ENCODE data around the gene LRRC32. TPM values are rescaled to one million over a fixed set of nuclear protein-coding genes. Genes with fewer than 3 reads are reported as not detected.

The LRRC32 gene
- polyA plus RNA-seq, 3 donors = 1.5 TPM; not detected in 2

DNA sequence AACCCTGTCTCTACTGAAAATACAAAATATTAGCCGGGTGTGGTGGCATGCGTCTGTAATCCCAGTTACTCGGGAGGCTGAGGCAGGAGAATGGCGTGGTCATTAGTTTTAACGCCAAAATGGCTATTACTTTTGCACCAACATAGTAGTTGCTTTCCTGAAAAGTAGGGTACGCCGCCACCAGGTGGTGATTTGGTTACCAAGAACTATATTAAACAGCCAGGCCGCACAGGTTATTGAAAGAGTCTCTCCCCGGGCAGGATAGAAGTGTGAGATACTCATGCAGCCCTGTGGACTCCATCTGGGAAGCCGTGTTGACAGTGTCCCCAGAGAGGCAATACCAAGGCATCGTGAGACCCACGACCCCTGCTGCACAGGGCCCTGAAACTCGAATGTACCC, 24.6 kb upstream of the LRRC32 start:
- no peak for DNase-seq
- Mint-ChIP-seq H3K36me3 (no peaks in the 10 kb centered on the region), H3K4me3 (no peak overlapping the region), H3K27me3 (ENCODE audit: low read depth in 3 of 3) (peaks cover 11 to 19% (median 12%) of the 10 kb centered on the region in 3 donors), H3K9me3 (no peaks in the 10 kb centered on the region), H3K4me1 (peaks cover 11% of the 10 kb centered on the region), H3K27ac (peak overlapping the region in 1 of 7 donors; percentile 3)
- whole genome bisulfite sequencing (ENCODE audit: insufficient coverage) = 95% methylated on average over 12 of the region's 13 CpGs
- H2AFZ ChIP-seq (ENCODE audit: insufficient read depth, low read depth, low read length, poor library complexity, severe bottlenecking) = no peak overlapping the region
- no peaks in the 10 kb centered on the region for H4K20me1 ChIP-seq (ENCODE audit: insufficient read depth, low read length)
- H3K79me2 ChIP-seq (ENCODE audit: insufficient read depth, low read length) = no peaks in the 10 kb centered on the region
- H3K4me1 ChIP-seq (ENCODE audit: control insufficient read depth in 1 of 2, insufficient read depth in 2 of 2, low read length in 2 of 2) = peaks cover 0 to 3% of the 10 kb centered on the region in 2 donors
- no peaks in the 10 kb centered on the region for H3K9me3 ChIP-seq (replicated peaks in 1 of 2; ENCODE audit: control insufficient read depth in 1 of 2, insufficient read depth in 1 of 2, low read length in 2 of 2)
- no peak overlapping the region for H3K9ac ChIP-seq (ENCODE audit: insufficient read depth, low read length, poor library complexity, severe bottlenecking)
- intact Hi-C loops (cut with micrococcal nuclease) = no loop called here
- TF ChIP-seq CTCF (IDR thresholded peaks at IDR 0.05) = no peak
- no peak overlapping the region for H3K4me3 ChIP-seq (replicated peaks in 1 of 3; ENCODE audit: low read depth in 2 of 3, low read length in 3 of 3)
- no peak overlapping the region for H3K4me2 ChIP-seq (replicated peaks; ENCODE audit: extremely low read depth, low read length, poor library complexity, severe bottlenecking)
- H3K36me3 ChIP-seq (replicated peaks in 1 of 2; ENCODE audit: control insufficient read depth in 1 of 2, insufficient read depth in 2 of 2, low read length in 2 of 2) = no peaks in the 10 kb centered on the region
- no peak overlapping the region for H3K27ac ChIP-seq (ENCODE audit: low read depth in 1 of 2, low read length in 2 of 2)
- peaks cover 0 to 2% of the 10 kb centered on the region in 2 donors for H3K27me3 ChIP-seq (ENCODE audit: control insufficient read depth in 2 of 2, insufficient read depth in 2 of 2, low read length in 2 of 2)

DNA sequence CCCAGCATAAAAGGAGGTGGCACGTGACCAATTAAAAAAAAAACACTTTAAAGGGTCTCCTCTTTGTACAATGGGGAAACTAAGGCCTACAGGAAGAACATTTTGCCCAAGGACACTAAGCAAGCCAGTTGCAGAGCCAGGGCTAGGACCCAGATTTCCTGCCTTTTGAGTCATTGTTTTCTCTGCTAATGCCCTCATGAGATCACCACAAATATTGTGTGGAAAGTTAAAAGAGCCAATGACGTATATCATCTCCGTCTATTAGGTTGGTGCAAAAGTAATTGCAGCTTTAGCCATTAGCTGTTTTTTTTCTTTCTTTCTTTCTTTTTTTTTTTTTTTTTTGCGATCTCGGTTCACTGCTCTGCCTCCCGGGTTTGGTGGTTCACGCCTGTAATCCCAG, 24.1 kb upstream of the LRRC32 start:
- no peaks in the 10 kb centered on the region for H3K36me3 ChIP-seq (replicated peaks in 1 of 2; ENCODE audit: control insufficient read depth in 1 of 2, insufficient read depth in 2 of 2, low read length in 2 of 2)
- no peak overlapping the region for H3K9ac ChIP-seq (ENCODE audit: insufficient read depth, low read length, poor library complexity, severe bottlenecking)
- peaks cover 0 to 3% of the 10 kb centered on the region in 2 donors for H3K4me1 ChIP-seq (ENCODE audit: control insufficient read depth in 1 of 2, insufficient read depth in 2 of 2, low read length in 2 of 2)
- no peaks in the 10 kb centered on the region for H3K79me2 ChIP-seq (ENCODE audit: insufficient read depth, low read length)
- Mint-ChIP-seq H3K36me3 (no peaks in the 10 kb centered on the region), H3K27me3 (ENCODE audit: low read depth in 3 of 3) (peaks cover 10 to 17% (median 12%) of the 10 kb centered on the region in 3 donors), H3K4me3 (no peak overlapping the region), H3K27ac (no peak overlapping the region), H3K4me1 (peaks cover 9% of the 10 kb centered on the region), H3K9me3 (no peaks in the 10 kb centered on the region)
- no peak overlapping the region for H2AFZ ChIP-seq (ENCODE audit: insufficient read depth, low read depth, low read length, poor library complexity, severe bottlenecking)
- intact Hi-C loops (cut with micrococcal nuclease) = no loop called here
- H4K20me1 ChIP-seq (ENCODE audit: insufficient read depth, low read length) = no peaks in the 10 kb centered on the region
- no peaks in the 10 kb centered on the region for H3K27me3 ChIP-seq (ENCODE audit: control insufficient read depth in 2 of 2, insufficient read depth in 2 of 2, low read length in 2 of 2)
- H3K27ac ChIP-seq (ENCODE audit: low read depth in 1 of 2, low read length in 2 of 2) = no peak overlapping the region
- TF ChIP-seq CTCF (IDR thresholded peaks at IDR 0.05) = no peak
- DNase-seq = no peak
- H3K4me2 ChIP-seq (replicated peaks; ENCODE audit: extremely low read depth, low read length, poor library complexity, severe bottlenecking) = no peak overlapping the region
- H3K9me3 ChIP-seq (replicated peaks in 1 of 2; ENCODE audit: control insufficient read depth in 1 of 2, insufficient read depth in 1 of 2, low read length in 2 of 2) = no peaks in the 10 kb centered on the region
- 100% methylated on average over 1 of the region's 7 CpGs for WGBS (ENCODE audit: insufficient coverage)
- H3K4me3 ChIP-seq (replicated peaks in 1 of 3; ENCODE audit: low read depth in 2 of 3, low read length in 3 of 3) = no peak overlapping the region

Measured in CD14-positive monocyte (primary cell).